Activated CD4-positive, alpha-beta T cell treated with anti-CD3 and anti-CD28 coated beads for 24 hours (primary cell): Measurements from ENCODE around the gene CRADD.

Experiments used
- DNase-seq, 2 donors: peaks; one replicate each; pipeline ENCODE4 v3.0.0-alpha.2; 2020; ENCODE audit warnings: low read depth in 2 of 2

Gene CRADD

GRCh38 chr12:93895089-93895445 lies 217.9 kb downstream of the CRADD start:
- no peak for DNase-seq

GRCh38 chr12:93896427-93896826 lies 219.3 kb downstream of the CRADD start:
- no peak for DNase-seq

- no peak for DNase-seq
Measured at GRCh38 chr12:93896952-93897351, 219.8 kb downstream of the CRADD start.

- DNase-seq, result no peak
Measured at GRCh38 chr12:93901739-93902138, 224.6 kb downstream of the CRADD start.

DNA sequence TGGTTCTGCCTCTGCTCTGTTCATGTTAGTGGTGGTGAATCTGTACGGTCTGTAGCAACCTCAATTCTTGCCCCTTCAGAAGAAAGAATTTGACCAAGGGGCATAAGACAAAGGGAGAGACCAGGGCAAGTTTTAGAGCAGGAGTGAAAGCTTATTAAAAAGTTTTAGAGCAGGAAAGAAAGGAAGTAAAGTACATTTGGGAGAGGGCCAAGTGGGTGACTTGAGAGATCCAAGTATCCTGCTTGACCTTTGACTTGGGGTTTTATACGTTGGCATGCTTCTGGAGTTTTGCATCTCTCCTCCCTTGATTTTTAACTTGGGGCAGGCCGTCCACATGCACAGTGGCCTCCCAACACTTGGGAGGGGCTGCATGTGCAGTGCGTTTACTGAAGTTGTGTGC lies 225.0 kb downstream of the CRADD start:
- DNase-seq, result no peak

DNA sequence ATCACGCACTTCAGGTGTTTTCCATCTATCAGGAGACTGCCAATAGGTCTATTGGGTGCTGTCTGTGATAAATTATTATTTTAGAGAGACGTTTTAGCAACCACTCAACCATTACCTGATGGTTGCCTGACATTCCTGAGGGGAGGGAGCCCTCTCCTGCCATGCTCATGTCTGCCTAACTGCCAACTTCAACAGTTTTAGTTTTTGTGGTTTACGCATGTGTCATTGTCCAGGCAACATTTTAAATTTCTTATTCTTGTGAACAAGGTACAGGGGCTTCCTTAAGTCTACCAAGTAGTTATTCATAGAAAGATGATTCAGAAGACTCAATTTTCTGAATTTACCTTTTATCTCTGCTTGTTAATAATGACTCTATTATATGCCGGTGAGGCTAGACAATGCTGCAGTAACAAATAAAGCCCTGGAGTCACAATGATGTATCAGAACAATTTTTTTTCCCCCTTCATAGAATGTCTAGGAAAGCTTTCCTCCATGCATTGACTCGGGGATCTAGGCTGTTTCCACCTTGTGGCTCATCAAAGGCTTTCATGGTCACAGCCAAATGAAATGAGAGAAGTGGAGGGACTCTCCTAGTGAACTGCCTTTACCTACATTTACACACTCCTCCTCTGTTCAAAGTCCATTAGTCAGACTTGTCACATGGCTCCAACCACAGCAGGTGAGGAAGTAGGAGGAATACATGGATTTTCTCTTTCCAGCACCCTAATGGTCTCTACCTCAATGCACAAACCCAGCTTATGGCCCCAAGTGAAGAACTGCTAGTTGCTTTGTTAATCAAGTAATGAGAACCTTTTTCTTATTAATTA lies 225.8 kb downstream of the CRADD start:
- DNase-seq, result no peak

DNA sequence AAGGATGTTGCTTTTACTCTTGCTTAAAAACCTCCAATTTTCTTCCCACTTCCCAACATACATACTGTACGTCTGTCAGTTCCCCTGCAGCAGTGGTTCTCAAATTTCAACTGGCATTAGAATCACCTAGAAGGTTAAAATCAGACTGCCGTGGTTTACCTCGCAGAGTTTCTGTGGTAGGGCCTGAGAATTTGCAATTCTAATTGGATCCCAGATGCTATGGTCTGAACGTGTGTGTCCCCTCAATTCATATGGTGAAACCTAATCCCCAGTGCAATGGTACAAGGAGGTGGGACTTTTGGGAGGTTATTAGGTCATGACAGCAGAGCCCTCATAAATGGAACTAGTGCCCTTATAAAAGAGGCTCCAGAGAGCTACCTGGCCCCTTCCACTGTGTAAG lies 226.9 kb downstream of the CRADD start:
- DNase-seq, result no peak

- DNase-seq, result no peak
Measured at GRCh38 chr12:93908264-93908663, 231.1 kb downstream of the CRADD start.

DNA sequence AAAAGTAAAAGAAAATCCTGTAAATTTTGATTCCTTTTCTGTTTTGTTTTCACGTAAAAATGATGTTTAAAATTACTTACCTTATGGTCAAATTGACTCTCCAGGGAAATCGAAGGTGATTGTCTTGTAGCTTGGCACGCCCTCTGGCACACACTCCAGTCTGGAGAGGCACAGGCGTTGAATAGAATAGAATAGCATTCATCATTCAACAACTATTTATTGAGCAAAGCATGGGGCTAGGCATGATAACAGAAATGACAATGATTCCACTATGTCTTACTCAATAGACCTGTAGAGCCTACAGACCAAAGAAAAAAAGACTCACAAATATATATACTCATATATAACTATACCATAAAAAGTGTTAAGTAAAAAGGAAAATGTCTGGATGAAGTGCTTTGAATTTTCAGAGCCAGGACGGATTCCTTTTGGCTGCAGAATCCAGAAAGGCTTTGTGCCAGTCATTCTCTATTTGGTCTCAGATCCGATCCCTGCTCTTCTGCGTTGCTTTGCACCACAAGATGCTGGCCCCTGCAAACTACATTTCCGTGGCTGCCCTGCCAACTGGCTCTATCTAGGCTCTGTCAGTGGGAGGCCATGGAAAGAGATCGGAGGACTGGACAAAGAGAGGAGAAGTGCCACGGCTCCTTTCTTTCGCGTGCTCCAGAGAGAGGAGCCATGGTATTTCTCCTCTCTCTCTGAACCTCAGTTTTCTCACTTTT lies 231.8 kb downstream of the CRADD start:
- no peak for DNase-seq

DNA sequence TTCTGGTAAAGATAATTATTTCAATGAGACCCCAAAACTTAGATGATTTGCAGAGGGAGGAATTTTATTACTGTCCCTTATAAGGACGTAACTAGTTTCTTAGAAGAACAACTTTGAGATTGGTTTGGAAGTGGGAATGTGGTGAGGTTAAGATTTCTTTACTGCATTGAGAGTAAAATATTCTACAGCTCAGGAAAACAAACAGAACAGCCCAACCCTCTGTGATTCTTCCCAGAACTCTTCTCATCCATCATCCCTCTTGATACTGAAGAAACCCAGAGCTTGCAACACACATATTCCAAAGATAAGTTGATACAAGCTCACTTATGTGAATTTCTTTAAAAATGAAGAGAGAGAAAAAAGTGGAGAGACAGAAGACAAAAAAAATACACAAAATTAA lies 234.2 kb downstream of the CRADD start:
- no peak for DNase-seq

GRCh38 chr12:93912086-93912733 lies 235.0 kb downstream of the CRADD start:
- no peak for DNase-seq

- DNase-seq, result no peak
Measured at GRCh38 chr12:93913845-93914244, 236.7 kb downstream of the CRADD start.

DNA sequence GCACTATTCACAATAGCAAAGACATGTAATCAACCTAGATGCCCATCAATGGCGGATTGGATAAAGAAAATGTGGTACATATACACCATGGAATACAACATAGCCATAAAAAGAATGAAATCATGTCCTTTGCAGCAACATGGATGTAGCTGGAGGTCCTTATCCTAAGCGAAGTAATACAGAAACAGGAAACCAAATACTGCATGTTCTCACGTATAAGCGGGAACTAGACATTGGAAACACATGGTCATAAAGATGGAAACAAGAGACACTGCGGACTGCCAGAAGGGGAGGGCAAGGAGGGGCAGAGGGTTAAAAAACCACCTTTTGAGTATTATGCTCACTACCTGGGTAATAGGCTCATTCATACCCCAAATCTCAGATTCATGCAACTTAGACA lies 237.1 kb downstream of the CRADD start:
- DNase-seq, result no peak

GRCh38 chr12:93915411-93915810 lies 238.2 kb downstream of the CRADD start:
- DNase-seq, result no peak

GRCh38 chr12:93916402-93916801 lies 239.2 kb downstream of the CRADD start:
- no peak for DNase-seq

DNA sequence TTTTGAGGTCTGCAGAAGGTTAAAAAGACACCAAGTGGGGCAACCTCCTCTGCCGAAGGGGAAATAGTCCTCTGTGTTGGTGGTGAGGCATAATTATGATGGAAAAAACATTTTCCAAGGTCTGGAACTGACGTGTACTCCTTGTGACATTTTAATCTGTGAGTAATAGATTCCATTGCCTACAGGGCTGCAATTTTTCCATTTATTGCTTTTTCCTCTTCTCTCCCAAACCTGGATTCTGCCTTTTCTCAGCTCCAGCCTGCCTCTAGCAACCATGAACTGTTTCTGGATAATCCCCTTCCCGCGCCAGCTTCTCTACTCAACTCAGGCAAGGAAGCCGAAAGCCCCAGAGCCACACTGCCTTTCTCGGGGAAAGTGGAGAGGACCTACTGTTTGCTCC lies 241.1 kb downstream of the CRADD start:
- DNase-seq, result no peak

DNA sequence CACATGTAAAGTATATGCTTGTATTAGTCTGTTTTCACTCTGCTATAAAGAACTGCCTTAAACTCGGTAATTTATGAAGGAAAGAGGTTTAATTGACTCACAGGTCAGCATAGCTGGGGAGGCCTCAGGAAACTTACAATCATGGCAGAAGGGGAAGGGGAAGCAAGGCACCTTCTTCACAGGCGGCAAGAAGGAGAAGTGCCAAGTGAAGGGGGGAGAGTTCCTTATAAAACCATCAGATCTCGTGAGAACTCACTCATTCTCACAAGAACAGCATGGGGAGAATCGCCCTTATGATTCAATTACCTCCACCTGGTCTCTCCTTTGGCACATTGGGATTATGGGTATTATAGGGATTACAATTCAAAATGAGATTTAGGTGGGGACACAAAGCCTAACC lies 241.7 kb downstream of the CRADD start:
- DNase-seq, result no peak

DNA sequence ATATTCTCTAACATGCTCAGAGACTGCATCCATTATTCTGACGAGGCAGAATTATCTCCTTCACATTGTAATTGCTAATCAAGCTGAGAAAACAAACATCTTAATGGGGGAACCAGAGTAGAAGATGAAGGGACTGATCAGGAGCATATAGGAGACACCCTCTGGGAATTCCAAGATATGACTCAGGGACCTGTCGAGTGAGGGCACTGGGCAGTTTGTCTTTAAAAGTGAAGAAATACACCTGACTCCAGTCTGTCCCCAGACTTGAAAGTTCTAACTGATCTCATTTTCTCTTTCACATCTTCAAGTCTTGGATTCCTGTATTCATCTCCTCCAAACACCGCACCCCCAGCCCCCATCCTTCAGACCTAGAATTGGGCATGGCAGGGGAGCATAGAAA lies 244.3 kb downstream of the CRADD start:
- no peak for DNase-seq

DNA sequence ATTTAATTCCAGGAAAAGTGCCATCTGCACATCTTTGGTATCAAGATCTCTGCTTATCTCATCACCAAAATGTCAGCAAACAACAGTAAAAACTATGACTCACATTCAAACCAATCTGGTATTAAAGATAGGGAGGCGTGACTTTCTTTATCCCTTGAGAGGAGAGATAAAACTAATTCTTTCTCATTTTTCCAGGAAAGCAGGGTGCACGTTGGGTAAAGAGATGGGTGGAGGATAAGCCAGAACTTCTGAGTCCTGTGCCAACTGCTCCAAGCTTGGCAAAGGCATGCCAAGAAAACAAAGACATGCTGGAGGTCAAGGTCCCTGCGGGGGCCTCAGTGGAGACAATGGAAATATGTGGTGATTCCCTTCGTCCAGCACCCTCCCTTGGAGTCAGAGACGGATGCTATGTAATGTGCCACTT lies 245.4 kb downstream of the CRADD start:
- no peak for DNase-seq

DNA sequence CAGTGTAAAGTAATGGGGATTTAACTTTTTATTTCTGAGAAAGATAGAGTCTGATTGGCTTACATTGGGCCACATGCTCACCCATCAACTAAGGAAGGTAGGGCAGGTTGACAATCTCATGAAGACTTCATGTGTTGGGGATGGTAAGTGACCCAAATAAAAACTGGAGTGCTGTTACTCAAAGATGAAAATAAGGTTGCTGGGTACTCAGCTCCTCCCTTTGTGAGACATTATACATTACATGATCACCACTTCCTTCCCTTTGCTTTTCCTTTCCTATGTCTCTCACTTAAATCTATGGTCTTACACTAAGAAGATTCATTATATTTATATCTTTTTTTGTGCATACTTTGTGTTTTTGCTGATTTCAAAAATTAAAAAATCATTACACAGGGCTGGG lies 247.2 kb downstream of the CRADD start:
- no peak for DNase-seq

DNA sequence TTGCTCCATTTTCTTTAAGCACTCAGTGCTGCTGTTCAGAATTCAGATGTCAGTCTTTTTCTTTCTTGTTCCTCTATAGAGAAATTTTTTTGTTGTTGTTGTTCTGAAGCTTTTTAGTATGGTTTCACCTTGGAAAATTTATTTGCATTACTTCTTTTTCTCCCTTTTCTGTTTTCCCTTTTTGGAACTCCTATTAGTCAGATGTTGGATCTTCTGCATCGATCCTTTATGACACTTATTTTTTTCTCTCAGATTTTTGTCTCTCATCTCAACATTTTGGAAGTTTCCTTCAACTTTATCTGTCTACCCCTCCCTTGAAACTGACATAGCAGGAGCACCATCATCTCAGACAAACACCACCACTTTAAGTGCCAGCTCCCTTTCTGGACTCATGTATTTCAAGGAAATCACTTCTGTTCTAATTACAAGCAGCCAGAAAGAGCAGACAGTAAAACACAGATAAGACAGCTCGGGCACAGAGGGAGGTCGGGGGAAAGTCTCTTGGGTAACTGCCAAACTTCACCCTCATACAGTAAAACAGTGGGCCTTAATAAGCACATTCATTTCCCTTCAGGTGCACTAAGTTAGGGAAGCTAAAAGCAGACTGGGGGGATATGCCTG lies 248.5 kb downstream of the CRADD start:
- DNase-seq, result no peak

GRCh38 chr12:93926237-93926636 lies 249.1 kb downstream of the CRADD start:
- DNase-seq, result no peak
